Measurements from ENCODE around the gene TMED6.

Gene TMED6

DNA sequence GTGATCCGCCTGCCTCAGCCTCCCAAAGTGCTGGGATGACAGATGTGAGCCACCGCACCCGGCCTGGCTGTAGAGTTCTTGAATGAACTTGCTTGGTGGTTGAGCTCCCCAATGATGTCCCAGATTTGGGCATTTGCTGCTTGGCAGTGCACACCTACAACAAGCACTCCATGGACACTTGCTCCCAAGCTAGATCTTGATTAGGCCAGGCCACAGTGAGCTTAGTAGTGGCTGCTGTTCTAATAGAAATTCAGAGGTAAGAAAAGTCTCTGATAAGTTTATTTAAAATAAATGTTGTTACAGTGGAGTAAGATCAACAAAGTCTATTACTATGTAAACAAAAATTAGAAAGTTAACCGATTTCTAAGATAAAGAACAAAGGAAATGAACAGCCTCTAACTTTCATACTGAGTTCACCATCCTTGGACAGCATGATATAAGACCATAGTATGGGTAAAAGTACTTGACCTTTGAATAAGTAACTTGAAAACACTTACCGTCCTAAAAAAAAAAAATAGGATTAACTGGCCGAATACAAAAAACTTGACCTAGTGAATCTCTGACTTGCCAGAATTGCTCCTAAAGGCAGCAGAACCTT lies 951 bp downstream of the TMED6 start:
- no peak for DNase-seq

DNA sequence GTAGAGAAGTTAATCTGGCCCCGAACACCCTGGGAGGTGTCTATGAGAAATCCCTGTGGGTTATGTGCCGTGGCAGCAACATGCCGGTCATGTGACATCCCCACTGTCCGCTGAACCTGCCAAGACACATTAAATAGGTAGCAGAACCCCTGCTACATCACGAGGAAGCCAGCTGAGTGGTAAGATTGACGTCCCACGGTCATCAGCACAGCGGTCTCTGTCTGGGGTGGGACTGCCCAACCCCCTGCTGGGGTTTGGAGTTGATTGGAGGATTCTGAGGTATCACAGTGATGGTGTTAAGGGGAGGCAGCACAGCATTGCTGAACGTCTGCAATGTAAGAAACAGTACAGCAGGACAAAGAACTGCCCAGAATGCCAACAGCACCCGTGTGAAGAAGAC lies 2.0 kb downstream of the TMED6 start:
- no peak for DNase-seq

DNA sequence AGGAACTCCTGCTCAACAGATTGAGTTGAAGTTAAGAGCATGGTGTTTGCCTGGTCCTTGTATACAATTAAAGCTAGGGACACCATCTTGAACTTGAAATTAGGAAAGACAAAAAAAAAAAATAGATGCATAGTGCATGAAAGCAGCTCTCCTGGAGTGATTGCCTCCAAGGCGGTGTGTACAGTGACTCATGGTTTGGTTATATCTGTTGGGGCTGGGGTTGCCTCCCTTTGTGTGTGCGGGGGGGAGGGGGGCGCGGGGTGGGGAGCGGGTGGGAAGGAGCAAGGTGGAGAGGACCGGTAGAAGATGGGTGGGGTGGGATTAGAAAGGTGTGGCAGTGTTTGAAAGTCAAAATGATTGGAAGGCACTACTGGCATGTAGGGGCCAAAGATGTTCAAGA lies 3.4 kb downstream of the TMED6 start:
- DNase-seq: no peak

DNA sequence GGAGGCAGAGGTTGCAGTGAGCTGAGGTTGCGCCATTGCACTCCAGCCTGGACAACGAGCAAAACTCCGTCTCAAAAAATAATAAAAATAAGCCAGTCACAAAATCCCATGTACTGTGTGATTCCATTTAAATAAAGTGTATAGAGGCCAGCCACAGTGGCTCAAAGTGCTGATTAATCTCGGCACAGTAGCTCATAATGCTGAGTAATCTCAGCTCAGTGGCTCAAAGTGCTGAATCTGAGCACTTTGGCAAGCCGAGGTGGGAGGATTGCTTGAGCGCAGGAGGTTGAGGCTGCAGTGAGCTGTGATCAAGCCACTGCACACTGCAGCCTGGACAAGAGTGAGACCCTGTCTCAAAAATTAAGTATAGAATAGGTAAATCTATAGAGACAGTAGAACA lies 4.9 kb downstream of the TMED6 start:
- no peak for DNase-seq

DNA sequence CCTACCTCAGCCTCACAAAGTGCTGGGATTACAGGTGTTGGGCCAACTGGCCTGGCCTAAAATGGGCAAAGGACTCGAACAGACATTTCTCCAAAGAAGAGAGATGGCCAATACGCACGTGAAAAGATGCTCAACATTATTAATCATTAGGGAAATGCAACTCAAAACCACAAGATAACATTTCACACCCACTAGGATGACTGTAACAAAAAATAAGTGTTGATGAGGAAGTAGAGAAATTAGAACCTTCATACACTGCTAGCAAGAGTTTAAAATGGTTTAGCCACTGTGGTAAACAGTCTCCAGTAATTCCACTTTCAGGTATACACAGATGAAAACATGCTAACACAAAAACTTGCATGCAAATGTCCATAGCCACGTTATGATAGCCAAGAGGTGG lies 5.7 kb downstream of the TMED6 start:
- no peak for DNase-seq

DNA sequence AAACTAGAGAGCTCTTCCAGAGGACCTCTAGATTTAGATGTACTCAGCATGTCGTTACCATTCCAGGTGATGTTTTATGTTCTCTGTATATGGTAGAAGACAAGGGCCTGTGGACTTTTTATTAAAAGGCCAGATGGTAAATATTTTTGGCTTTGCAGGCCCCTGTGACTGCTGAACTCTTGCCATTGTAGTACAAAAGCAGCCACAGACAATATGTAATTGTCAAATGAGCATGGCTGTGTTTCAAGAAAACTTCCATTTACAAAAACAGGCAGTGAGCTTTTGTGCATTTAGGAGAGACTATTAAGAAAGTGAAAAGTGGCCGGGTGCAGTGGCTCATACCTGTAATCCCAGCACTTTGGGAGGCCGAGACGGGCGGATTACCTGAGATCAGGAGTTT lies 7.4 kb downstream of the TMED6 start:
- no peak for DNase-seq

DNA sequence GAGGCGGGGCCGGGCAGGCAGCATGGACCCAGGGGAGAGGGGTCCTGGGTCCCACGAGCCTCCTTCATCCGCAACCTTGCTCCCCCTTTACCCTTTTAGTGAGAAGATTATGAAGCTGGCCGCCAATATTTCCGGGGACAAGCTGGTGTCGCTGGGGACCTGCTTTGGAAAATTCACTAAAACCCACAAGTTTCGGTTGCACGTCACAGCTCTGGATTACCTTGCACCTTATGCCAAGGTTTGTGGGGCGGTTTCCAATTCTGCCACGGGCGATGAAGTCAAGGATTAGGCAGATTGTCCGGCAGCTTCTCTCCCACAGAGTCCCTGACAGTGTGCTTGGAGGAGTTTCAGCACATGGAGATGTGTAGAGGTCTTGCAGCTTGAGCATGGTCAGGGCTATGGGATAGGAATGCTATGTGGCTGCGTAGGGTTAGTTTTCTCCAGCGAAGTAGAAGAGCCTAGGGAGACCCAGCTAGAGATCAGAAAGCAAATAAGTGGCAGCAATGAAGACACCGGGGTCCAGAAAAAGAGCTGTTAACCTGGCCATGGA lies 11.4 kb downstream of the TMED6 start:
- no peak for DNase-seq

DNA sequence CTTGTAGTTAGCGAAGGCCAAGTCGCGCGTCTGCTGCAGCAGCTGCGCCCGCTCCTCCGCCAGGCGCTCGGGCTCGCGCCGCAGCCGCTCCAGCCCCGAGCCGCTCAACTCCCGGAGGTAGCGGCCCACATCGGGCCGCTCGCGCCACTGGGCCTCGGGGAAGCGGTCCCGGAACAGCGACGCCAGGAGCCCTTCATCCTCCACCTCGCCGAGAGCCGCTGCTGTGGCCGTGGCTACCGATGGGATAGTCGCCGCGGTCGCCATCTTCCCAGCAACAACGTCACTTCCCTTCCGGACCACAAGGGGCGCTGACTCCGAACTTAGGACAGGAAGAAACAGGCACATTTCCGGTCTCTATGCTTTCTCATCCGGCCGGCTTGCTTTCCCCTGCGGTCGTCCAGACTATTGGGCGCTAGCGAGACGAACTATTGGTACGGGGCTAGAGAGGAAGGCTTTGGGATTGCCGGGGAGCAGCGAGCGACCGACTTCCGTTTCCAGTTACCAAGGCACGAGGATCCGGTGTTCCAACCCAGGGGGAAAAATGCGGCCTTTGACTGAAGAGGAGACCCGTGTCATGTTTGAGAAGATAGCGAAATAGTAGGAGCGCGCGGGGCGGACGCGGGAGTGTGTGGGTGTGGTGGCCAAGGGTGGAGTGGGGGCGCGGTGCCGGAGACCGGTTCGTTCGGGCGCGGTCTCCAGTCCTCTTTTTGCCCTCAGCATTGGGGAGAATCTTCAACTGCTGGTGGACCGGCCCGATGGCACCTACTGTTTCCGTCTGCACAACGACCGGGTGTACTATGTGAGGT lies 12.1 kb downstream of the TMED6 start, which contains the start of the genes COG8 and NIP7:
Gene COG8, minus strand, starts transcription at position 276 of the 806 bp plus-strand sequence. Its CDS starts 12 bp downstream, at position 264.
Gene NIP7, plus strand, starts transcription at position 484 of the 806 bp plus-strand sequence. Its CDS starts 58 bp downstream, at position 542.
- DNase-seq: peak; percentile 93

DNA sequence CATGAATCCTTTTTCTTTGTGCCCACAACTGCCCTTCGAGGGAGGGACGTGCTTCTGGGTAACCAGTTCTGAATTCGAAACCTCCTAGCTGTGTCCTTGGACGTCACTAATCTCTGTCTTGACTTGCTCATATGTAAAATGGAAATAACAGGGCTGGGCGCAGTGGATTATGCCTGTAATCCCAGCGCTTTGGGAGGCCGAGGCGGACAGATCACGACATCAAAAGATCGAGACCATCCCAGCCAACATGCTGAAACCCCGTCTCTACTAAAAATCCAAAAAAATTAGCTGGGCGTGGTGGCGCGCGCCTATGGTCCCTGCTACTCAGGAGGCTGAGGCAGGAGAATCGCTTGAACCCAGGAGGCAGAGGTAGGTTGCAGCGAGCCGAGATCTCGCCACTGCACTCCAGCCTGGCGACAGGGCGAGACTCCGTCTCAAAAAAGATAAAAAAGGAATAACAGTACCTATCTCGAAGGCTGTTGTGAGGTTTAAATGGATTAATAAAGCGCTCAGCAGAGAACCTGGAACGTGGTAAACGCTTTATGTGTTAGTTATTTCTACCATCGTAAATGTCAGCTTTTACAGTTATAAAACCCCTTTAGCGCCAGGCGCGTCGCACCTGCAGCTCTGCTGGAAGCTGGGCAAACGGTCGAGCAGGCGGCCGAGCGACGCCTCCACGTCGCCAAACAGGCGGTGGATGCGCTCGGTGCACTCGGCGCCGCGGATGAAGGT lies 12.9 kb downstream of the TMED6 start:
- DNase-seq: no peak

DNA sequence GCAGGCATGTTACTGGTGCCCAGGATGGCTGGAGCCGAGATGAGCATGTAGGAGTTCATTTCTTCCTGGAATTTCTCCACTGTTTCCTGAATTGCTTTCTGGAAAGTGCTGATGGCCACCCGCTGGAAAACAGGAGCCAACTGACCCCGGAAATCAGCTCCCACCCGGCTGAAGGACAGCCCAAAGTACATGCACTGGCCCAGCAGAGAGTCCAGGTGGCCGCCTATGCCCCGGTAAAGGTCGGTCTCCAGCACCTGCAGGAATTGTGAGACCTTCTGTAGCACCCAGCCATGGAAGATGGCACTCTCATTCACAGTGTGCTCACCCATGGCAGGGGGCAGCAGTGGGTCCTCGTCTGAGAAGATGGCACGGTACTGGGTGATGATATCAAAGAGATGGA lies 16.9 kb downstream of the TMED6 start:
- DNase-seq: no peak

DNA sequence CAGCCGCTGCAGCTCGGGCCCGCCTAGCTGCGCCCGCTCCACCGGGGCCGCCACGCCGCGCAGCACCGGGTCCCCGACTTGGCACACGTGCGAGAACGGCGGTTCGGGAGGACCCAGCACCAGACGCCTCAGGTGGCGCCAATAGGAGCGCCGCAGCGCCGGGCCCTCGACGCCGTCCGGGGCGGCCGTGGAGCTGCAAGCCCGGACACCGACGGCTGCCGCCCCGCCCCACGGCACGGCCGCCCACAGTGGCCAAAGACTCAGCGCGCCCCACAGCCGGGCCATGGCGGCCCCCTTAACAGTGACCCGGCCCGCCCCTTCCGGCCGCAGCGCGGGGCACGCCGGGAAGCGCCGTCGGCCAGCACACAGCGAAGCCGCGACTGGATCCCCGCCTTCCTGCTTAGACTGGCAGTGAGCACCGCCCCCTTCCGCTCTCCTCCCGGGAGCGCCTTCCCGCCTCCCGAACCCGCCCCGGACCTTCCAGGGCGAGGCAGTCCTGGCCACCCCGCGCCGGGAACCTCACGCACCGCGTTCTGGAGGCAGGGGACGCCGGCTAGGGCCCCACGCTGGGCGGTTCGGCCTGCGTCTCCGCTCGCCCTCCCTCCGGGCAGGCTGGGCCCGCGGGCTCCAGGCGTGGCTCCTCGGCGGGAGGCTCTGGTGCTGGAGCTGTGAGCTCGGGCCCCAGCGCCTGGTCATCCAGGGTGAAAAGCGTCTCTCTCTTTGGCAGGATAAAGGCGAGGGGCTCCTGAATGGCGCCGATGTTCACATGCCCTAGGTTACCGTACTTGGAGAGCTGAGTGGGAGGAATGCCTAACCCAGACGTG lies 21.1 kb downstream of the TMED6 start, which contains the start of gene PDF:
Gene PDF, minus strand, starts transcription at position 303 of the 824 bp plus-strand sequence. Its CDS starts 18 bp downstream, at position 285.
- peak; percentile 72 for DNase-seq

DNA sequence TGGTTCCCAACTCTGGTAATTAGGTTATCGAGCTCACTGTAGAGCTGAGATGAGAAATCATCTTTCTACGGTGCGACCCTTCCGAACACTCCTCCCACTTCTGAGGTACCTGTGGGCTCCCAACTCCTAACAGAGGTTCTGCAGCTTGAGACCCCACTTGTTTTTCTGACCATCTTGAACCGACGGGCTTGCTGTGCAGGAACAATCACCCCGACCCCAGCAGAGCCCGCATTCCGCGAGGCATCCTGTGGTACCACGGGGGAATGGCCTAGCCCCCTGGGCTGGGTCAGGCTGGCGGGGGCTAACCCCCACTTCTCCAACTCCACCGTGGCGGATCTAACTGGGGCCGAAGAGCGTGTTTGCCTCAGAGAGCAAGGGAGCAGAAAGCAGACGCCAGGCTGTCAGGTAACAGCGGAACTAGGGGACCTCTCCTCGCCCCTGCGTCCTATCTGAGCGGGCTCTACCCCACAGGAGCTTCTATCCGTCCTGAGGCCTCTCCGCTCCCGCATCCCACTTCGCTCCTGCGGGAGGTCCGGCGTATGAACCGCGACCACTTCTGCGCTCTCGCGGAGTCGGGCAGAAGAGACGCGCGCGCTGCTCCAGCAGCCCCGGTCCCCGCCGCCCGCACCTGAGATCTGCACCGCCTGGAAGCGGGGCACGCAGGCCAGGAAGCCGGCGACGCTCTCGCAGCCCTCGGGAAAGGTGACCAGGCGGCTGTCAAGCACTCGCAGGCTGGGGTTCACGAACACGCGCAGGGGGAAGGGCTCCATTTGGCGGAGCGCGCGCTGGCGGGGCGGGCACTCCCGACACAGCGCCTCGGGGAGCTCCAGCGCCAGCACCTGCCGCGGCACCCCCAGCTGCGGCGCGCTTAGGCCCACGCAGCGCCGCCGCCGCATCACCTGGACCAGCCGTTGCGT lies 22.0 kb downstream of the TMED6 start:
- DNase-seq: no peak

DNA sequence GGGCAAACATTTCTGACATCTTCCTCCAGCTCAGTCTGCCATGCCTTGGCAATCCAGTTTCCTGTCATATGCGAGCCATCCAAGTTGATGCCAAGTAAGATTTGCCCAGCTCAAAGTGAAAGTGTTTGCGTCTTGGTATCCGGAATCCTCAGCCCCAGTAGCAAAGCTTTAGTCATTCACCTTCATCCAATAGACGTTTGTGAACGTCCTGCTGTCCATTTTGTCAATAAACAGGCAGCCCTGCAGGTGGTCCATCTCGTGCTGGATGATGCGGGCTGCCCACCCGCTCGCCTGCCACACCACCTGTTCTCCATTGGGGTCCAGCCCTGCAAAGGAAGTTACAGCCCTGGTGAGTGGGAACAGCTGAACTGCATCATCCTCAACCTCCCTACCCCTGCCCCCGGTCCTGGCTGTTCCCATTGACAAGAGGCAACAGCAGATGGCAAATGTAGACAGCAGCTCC lies 22.7 kb downstream of the TMED6 start:
- DNase-seq: no peak

DNA sequence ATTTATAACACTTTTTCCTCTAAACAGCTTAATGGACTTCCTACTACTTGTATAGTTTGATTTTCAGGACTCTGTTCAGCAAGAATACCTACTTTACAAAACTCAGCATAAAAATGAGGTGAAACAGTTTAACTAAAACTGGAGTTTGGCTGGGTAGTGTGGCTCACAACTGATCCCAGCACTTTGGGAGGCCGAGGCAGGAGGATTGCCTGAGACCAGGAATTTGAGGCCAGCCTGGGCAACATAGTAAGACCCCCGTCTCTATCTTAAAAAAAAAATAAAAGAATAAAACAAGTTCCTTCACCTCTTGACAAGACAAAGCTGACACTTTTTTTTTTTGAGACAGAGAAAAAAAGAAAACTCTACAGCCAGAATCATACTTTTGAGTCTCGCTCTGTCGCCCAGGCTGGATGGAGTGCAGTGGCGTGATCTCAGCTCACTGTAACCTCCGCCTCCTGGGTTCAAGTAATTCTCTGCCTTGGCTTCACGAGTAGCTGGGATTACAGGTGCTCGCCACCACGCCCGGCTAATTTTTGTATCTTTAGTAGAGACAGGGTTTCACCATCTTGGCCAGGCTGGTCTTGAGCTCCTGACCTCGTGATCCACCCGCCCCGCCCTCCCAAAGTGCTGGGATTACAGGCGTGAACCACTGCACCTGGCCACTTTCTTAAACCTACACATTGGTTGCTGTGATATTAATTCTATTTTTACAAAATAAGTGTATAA lies 23.8 kb downstream of the TMED6 start:
- DNase-seq: no peak

DNA sequence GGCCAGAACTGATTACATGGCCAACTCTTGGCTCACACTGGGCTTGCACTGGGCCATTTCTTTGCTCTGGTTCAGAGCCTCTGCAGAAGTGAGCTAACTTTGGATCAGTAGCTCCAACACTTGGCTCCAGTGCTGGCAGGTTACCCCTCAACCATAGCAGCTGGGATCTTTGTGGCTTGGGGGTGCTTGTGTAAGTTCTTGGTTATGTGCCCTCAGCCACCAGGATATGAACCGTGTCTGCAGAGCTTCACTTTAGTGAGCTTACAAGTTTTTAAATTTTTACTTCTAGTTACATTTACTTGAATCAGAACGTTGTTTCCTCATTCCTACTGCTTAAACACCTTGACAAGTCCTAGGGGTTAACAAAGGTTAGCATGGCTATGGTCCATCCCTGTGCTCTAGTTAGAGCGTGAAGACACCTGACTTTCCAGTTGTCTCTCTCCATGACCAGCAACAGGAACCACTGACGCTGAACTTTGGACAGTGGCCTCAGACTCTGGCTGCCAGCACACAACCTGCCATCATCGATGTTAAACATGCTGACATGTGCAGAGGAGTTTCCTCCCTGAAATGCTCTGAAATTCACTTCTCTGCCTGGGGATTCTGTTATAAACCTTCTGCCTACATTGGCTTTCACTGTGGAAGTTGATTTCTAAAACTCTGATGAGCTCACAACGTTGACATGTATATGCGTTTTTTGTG lies 25.3 kb downstream of the TMED6 start:
- DNase-seq: no peak

DNA sequence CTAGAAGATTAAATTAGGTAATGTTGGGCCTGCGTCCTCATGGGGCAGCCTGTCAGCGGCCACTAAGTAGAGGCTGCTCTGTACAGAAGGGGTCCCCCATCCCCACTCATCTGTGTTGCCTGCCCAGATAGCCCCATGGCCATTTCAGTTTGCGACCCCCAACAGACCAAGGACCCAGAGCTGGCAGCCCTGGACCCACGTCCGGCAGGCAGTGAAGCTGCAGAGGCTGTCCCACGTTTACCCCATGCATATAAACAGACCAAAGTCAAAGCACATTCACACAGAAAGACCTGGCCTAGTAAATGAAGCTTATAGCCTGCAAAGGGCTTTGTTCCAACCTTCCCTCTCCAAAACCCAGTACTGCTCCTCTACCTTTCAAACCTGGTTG lies 25.8 kb downstream of the TMED6 start:
- DNase-seq: no peak

DNA sequence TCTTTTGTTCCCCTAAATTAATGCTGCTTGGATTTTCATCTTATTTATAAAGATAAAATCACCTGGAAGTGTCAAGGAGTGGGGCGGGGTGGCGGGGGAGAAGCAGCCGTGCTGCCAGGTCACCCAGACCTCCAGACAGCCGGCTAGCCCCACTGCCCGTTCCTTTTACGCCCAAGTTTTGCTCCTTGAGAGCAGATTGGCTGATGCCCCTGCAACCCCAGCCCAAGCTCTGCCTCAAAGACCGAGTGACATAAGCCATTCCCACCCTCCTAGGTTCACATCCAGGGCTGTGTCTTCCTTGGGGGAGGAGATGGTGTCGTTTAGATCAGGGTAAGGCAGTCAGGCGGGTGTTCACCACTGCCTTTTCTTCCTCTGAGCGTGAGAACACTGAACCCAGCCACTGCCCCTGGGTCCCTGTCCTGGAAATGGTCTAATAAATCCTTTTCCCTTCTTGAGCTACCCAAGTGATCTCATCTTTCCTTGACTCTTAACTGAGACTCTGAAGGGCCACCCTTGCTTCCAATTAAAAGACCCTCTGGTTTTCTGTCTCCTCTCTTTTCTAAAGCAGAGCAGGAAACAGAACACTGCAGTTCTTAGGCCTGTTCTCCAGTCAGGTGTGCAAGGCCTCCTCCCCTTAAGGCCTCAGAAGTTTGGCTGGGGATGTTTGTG lies 26.9 kb downstream of the TMED6 start:
- DNase-seq: no peak

DNA sequence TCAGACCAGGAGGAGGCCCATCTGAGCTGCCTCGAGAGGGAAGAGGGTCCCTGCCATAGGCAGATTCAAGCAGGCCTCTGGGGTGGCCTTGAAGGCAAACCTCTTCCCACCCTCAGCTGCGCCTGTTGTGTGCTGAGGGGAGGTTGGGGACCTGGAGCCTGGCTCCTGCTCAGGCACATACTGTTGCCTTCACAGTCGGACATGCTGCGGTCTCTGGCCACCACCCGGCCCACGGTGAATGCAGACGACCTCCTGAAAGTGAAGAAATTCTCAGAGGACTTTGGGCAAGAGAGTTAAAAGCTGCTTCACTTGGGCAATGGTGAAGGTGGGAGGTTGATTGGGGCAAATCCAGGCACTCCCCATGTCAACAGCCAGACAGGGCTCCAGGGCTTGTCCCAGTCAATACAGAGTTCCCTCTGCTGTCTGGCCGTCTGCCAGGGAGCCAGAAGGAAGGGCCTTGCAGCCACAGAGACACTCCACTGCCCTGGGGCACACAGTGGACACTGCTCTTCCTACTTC lies 27.5 kb downstream of the TMED6 start:
- DNase-seq: no peak

DNA sequence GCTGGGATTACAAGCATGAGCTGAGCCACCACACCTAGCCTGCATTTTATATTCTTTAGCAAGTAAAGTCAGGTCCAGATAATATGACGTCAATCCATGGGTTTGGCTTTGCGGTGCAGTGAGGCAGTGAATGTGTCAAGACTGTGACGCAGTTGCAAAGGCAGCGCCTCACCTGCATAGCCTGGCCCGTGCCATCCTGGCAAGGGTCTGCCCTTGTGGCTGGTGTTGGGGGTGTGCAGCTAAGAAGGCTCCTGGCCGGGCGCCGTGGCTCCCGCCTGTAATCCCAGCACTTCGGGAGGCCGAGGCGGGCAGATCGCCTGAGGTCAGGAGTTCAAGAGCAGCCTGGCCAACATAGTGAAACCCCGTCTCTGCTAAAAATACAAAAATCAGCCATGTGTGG lies 28.2 kb downstream of the TMED6 start:
- no peak for DNase-seq
